H54 (cell line): ENCODE results near the gene KCNQ4.

Source experiments
- DNase-seq: peaks from one replicate; pipeline ENCODE4 v3.0.0; 2011; ENCODE audit warnings: low spot score, mixed read lengths; ENCODE audit not compliant: insufficient read length
- FAIRE-seq: peaks from 3 replicates; lab custom pipeline; 2011; peaks lifted over from hg19 to GRCh38; lab: Jason Lieb, UNC
- POLR2A ChIP-seq: IDR thresholded peaks from 2 replicates; pipeline ENCODE4 v1.6.1; 2011; ENCODE audit warnings: low read depth, mild to moderate bottlenecking, low read length

Gene KCNQ4

GRCh38 chr1:40820251-40820797, 36.7 kb downstream of the KCNQ4 start:
- DNase-seq (no peak), FAIRE-seq (no peak)
- no peak for TF ChIP-seq POLR2A

DNA sequence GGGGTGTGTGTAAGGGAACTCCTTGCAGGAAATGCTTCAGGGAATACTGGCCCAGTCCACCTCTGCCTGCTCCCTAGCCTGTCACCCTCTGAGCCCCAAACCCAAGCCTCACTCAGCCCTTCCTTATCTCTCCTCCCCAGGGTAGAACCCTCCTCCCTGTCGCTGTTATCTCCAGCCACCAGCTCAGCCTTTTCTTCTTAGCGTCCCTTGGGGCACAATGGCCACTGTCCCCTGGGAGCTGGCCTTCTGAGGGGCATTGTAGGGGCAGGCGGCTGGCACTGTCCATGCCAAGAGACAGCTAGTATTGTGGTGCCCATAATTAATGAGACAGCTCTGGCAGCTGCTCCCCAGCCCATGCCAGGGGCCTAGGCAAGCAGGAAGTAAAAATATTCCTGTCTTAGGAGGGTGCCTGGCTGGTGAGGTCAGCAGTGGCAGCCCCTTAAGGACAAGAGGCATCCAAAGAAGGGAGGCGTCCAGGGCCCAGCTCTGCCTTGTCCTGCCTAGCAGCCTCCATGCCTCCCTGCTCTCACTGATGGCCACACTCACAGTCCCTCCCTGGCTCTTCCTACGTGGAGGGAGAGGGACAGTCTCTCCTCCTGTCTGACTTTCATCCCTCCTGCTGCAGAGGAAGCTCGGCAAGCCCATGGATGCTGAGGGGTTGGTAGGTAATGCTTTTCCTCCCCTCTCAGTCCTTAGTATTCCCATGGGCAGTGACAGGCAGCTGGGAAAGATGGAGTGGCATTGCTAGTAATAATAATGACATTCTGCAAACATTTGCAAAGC, 37.5 kb downstream of the KCNQ4 start:
- FAIRE-seq = no peak
- DNase-seq = no peak
- no peak for TF ChIP-seq POLR2A

- no peak for FAIRE-seq
Measured at GRCh38 chr1:40822890-40823289, 39.3 kb downstream of the KCNQ4 start.

GRCh38 chr1:40823345-40823744, 39.8 kb downstream of the KCNQ4 start:
- DNase-seq (no peak), FAIRE-seq (no peak)
- TF ChIP-seq POLR2A = no peak

More at GRCh38 chr1:40822890-40823289, 39.3 kb downstream of the KCNQ4 start:
- DNase-seq = no peak
- no peak for TF ChIP-seq POLR2A

- TF ChIP-seq POLR2A = no peak
- FAIRE-seq (no peak), DNase-seq (no peak)
Measured at GRCh38 chr1:40823983-40824382, 40.4 kb downstream of the KCNQ4 start.

- FAIRE-seq = no peak
- no peak for TF ChIP-seq POLR2A
Measured at GRCh38 chr1:40824591-40825434, 41.2 kb downstream of the KCNQ4 start.

GRCh38 chr1:40825435-40825788, 41.8 kb downstream of the KCNQ4 start:
- DNase-seq (no peak), FAIRE-seq (no peak)
- TF ChIP-seq POLR2A = no peak

More at GRCh38 chr1:40824591-40825434, 41.2 kb downstream of the KCNQ4 start:
- no peak for DNase-seq

DNA sequence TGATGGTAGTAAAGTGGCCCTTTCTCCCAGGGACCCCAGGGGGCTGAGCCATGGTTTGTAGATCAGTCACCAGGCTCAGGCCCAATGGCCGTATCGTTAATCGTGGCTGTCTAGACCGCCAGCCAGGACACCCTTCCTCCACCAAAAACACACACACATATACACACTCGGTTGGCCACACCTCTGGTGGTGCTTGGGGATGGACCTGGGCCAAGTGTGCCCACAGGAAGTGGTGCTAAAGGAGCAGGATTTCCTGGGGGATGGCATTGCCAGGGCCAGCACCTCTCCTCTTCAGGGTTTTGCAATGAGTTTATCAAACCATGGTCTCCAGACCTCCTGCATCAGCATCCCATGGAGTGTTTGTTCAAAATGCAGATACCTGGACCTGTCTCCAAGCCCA, 42.4 kb downstream of the KCNQ4 start:
- FAIRE-seq = no peak
- no peak for DNase-seq
- no peak for TF ChIP-seq POLR2A

- DNase-seq (no peak), FAIRE-seq (no peak)
- no peak for TF ChIP-seq POLR2A
Measured at GRCh38 chr1:40829631-40830245, 46.2 kb downstream of the KCNQ4 start.

DNA sequence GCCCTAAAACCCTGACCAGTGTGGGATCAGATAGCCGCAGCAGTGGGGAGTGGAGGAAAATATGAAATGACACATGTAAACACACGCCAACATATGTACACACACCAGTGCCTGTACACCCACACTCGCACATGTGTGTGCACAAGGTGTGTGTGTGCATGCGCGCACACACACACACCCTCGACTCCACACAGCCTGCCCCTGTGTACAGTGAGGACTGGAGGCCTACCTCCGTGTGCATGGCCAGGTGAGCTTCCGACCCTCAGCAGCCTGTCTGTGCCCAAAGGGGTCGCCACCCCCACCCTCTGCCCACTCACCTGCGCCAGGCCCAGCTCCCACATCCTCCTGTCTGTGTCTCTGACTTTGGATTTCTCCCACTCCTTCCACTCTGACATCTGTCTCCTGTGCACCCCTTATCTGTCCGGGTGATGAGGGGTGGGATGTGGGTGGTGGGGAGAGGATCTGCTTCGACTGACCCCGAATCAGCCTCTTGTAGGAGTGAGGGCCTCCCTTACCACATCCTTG, 46.9 kb downstream of the KCNQ4 start:
- TF ChIP-seq POLR2A = no peak
- DNase-seq (no peak), FAIRE-seq (no peak)

- no peak for FAIRE-seq
- no peak for TF ChIP-seq POLR2A
- DNase-seq = no peak
Measured at GRCh38 chr1:40831001-40831732, 47.6 kb downstream of the KCNQ4 start.

- DNase-seq (no peak), FAIRE-seq (no peak)
- TF ChIP-seq POLR2A = no peak
Measured at GRCh38 chr1:40833979-40834378, 50.4 kb downstream of the KCNQ4 start.

DNA sequence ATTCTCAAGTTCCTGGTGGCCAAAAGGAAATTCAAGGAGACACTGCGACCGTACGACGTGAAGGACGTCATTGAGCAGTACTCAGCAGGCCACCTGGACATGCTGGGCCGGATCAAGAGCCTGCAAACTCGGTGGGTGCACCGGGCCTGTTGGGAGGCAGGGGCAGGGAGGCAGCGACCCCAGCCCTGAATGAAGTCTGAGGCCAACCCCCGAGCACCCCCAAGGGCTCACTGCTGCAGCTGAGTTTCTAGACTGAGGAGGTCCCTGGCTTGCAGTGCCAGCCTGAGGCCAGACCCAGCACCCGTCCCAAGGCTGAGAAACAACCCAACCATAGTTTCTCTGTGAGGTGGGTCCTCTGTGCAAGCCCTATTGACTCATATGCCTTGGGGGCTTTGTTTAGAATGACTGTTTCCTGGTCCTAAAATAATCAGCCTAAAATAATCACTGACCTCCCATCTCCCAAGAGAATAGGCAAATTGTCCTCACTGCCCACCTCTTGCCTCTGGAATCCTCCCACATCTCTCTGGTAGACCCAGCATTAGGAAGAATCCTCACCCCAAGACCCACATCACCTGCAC, 51.5 kb downstream of the KCNQ4 start:
- no peak for FAIRE-seq
- no peak for DNase-seq
- no peak for TF ChIP-seq POLR2A

DNA sequence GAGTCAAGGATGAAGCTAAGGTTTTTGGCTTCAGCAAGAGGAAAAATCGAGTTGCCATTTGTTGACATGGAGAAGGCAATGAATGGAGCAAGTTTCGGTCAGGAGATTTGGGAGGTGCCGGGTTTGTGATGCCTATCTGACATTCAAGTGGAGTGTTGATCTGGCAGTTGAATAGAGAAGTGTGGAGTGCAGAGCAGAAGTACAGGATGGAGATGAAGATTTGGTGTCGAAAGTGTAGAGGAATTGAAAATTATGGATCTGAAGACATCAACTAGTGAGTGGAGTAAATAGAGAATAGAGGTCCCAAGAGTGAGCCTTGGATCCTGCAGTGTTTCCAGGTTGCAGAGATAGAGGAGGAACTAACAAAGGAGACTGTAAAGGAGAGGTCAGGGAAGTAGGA, 52.7 kb downstream of the KCNQ4 start:
- DNase-seq (no peak), FAIRE-seq (no peak)
- TF ChIP-seq POLR2A = no peak
